ENCODE measurements around the gene NRG3. TPM values are rescaled to one million over a fixed set of nuclear protein-coding genes. Genes with fewer than 3 reads are reported as not detected.

Gene NRG3
- total RNA-seq, 2 donors from 2014 or later: 1.7 to 2.3 TPM

- Histone ChIP-seq H3K9me3 (ENCODE audit: control insufficient read depth, low read length) (no peaks in the 10 kb centered on the region), H3K9ac (ENCODE audit: extremely low read depth, low read length, poor library complexity, severe bottlenecking) (no peak overlapping the region), H3K27me3 (ENCODE audit: control insufficient read depth, insufficient read depth, low read length, poor library complexity, severe bottlenecking) (no peaks in the 10 kb centered on the region), H3K36me3 (ENCODE audit: control insufficient read depth, insufficient read depth, low read length) (no peaks in the 10 kb centered on the region), H3K4me1 (ENCODE audit: control insufficient read depth, insufficient read depth, low read length) (no peaks in the 10 kb centered on the region), H3K27ac (ENCODE audit: low read depth, low read length) (no peak overlapping the region), H3K4me3 (ENCODE audit: low read length) (no peak overlapping the region)
- no peaks in the 10 kb centered on the region for H3K36me3 Mint-ChIP-seq (ENCODE audit: low read depth)
- no peaks in the 10 kb centered on the region for H3K4me1 Mint-ChIP-seq
- H3K4me3 Mint-ChIP-seq: no peak overlapping the region
- H3K27ac Mint-ChIP-seq: no peak overlapping the region
- H3K9me3 Mint-ChIP-seq: no peaks in the 10 kb centered on the region
- WGBS, 2 experiments (ENCODE audit: insufficient coverage in 1 of 2, insufficient read length in 1 of 2): 86 to 100% methylated on average over 1 to 2 of the region's 2 CpGs
- DNase-seq: no peak
- no peak for TF ChIP-seq CTCF (conservative IDR thresholded peaks at IDR 0.05)
- H3K27me3 Mint-ChIP-seq (ENCODE audit: insufficient read depth): no peaks in the 10 kb centered on the region
These were observed 286.3 kb downstream of the NRG3 start for GRCh38 chr10:82161264-82161663.

DNA sequence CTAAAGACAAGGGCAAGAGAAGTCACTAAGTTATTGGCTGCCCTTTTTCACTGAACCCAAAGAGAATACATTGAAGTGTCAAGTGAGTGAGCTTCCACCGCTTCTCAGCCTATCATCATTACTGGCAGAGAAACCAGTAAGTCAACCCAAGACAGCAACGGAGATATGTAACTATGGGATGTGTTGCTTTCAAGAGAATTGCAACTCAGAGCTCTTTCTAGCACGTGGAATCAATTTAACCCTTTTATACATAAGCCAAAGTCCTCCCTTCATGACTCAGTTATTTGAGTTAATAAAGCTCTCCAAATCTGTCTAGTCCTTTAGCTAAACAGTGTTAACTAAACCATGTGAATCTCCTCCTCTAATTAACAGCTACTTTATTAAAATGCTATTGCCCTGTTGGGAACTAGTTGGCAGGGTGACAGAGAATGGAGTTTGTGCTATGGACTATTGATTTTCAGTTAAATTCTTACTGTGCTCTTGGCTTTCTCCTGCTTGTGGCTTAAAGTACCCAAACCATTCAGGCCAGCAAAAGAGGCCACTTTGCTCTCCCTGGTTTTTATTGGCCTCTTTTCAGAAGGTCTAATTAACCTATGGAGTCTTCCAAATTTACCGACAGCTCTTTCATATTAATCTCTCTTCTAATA, 287.7 kb downstream of the NRG3 start:
- H3K36me3 Mint-ChIP-seq (ENCODE audit: low read depth): no peaks in the 10 kb centered on the region
- TF ChIP-seq CTCF (conservative IDR thresholded peaks at IDR 0.05): no peak
- no peaks in the 10 kb centered on the region for H3K27me3 ChIP-seq (ENCODE audit: control insufficient read depth, insufficient read depth, low read length, poor library complexity, severe bottlenecking)
- no peaks in the 10 kb centered on the region for H3K9me3 ChIP-seq (ENCODE audit: control insufficient read depth, low read length)
- H3K4me1 ChIP-seq (ENCODE audit: control insufficient read depth, insufficient read depth, low read length): no peaks in the 10 kb centered on the region
- H3K27ac Mint-ChIP-seq: no peak overlapping the region
- no peak overlapping the region for H3K9ac ChIP-seq (ENCODE audit: extremely low read depth, low read length, poor library complexity, severe bottlenecking)
- no peaks in the 10 kb centered on the region for H3K36me3 ChIP-seq (ENCODE audit: control insufficient read depth, insufficient read depth, low read length)
- no peaks in the 10 kb centered on the region for H3K9me3 Mint-ChIP-seq
- no peak overlapping the region for H3K27ac ChIP-seq (ENCODE audit: low read depth, low read length)
- no peak for DNase-seq
- no peak overlapping the region for H3K4me3 Mint-ChIP-seq
- no peak overlapping the region for H3K4me3 ChIP-seq (ENCODE audit: low read length)
- WGBS, 2 experiments (ENCODE audit: insufficient coverage in 1 of 2, insufficient read length in 1 of 2): 80 to 93% methylated on average over 1 to 4 of the region's 4 CpGs
- H3K27me3 Mint-ChIP-seq (ENCODE audit: insufficient read depth): no peaks in the 10 kb centered on the region
- no peaks in the 10 kb centered on the region for H3K4me1 Mint-ChIP-seq

DNA sequence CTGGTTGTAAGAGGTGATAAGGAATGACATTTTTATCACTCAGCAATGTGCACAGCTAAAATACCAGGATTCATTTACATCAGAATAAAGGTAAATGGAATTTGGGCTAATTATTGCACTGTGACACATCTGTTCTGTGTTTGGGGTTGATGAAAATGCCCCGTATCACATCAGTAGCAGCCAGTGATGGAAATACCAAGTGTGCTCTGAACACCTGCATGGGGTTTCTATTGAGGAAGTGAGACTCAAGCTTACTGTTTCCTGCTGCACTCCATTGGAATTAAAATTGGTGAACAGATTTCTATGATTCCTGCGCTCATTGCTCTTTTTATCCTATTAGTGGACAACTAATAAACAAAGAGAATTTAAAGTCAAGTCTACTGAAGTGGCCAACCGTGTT, 296.9 kb downstream of the NRG3 start:
- Histone ChIP-seq H3K4me3 (ENCODE audit: low read length) (no peak overlapping the region), H3K36me3 (ENCODE audit: control insufficient read depth, insufficient read depth, low read length) (no peaks in the 10 kb centered on the region), H3K9ac (ENCODE audit: extremely low read depth, low read length, poor library complexity, severe bottlenecking) (no peak overlapping the region), H3K4me1 (ENCODE audit: control insufficient read depth, insufficient read depth, low read length) (peaks cover 6% of the 10 kb centered on the region), H3K9me3 (ENCODE audit: control insufficient read depth, low read length) (no peaks in the 10 kb centered on the region), H3K27ac (ENCODE audit: low read depth, low read length) (no peak overlapping the region), H3K27me3 (ENCODE audit: control insufficient read depth, insufficient read depth, low read length, poor library complexity, severe bottlenecking) (no peaks in the 10 kb centered on the region)
- Mint-ChIP-seq H3K4me1 (peaks cover 5% of the 10 kb centered on the region), H3K36me3 (ENCODE audit: low read depth) (no peaks in the 10 kb centered on the region), H3K9me3 (no peaks in the 10 kb centered on the region), H3K4me3 (no peak overlapping the region), H3K27ac (no peak overlapping the region), H3K27me3 (ENCODE audit: insufficient read depth) (no peaks in the 10 kb centered on the region)
- DNase-seq: no peak
- 96 to 100% methylated on average over 2 to 3 of the region's 3 CpGs for WGBS, 2 experiments (ENCODE audit: insufficient coverage in 1 of 2, insufficient read length in 1 of 2)
- no peak for TF ChIP-seq CTCF (conservative IDR thresholded peaks at IDR 0.05)

All from endodermal cell (in vitro differentiated cells).